HL-60/S4 treated with phorbol 12-myristate 13-acetate at 8.2 ng/mL for 4 days and 3 days (cell line): Measurements from ENCODE around the gene CCM2.
"Not testable (repeated sequence)": the region's sequence is repeated elsewhere in the genome, so short reads cannot be mapped to it uniquely, and the experiment has no call there.

Experiments
- in situ Hi-C: fragments of 300-500 bp; cut with MboI; formaldehyde crosslinking; loops from 2 replicates; pipeline ENCODE4 v1.15.0; 2022; ENCODE audit warnings: low sequenced_read_pairs

CCM2 gene

DNA sequence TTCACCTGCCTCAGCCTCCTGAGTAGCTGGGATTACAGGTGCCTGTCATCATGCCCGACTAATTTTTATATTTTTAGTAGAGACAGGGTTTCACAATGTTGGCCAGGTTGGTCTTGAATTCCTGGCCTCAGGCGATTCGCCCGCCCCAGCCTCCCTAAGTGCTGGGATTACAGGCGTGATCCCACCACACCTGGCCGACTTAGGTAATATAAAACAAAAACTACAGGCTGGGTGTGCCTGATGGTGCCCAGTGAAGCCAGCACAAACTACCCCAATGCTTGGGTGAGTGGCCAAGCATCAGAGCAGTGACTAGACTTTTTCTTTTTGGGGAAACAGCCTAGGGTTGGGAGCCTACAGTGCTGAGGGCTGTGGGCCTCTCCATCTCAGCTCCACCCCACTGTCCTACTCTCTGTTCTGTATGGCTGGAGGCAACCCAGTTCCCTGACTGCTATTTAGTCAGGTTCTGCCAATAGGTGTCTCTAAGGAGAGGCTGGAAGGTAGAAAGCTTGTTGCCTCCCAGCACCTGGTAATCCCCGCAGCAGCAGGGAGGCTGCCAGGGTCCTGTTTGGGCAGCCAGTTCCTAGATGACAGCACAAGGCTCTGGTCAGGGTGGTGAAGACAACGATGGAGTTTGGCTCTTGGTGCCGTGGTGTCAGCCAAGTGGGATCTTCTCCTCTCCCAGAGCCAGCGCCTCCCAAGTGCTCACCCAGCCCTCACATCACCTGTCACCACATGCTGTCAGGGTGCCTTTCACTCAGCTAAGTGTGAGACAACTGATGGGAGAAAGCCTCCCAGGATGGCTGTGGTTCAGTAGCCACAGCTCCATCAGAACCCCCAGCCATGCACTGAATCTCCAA, 99.2 kb downstream of the CCM2 start:
- in situ Hi-C loops: no loop called here

DNA sequence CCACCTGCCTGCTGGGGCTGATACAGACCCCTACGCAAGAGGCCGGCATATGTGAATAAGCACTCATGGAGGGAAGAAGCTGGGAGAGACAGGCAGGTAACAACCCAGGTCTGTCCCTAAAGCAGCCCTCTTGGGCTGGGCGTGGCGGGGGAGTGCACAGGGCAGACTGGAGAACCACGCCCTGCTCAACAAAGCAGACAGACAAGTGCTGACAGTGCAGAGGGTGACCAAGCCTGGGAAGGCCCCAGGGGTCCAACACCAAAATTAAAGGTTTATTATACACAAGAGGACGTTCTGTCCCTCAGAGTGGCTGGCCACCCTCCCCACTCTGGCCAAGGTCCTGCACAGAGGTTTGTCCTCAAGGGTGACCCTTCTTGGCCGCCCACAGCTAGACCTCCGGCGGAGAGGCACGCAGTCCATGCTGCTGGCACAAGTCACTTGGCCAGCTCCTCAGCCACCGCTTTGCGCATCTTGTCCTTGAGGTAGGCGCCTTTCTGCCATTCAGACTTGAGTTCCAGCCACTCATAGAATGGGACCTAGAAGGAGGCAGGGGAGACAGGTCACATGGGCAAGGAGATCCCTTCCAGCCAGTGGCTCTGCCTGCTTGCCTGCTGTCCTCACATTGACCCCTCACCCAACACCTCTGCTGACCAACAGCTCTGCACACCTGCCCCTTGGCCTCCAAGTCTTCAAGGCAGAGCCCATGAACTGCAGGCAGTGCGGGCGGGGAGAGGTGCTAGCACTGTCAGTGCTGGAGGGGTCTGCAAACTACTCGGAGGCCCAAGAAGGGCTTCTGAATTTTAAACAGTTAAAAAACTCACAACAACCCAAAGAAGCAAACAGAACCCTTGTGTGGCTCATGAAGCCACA, 100.1 kb downstream of the CCM2 start:
- in situ Hi-C loops: no loop called here

DNA sequence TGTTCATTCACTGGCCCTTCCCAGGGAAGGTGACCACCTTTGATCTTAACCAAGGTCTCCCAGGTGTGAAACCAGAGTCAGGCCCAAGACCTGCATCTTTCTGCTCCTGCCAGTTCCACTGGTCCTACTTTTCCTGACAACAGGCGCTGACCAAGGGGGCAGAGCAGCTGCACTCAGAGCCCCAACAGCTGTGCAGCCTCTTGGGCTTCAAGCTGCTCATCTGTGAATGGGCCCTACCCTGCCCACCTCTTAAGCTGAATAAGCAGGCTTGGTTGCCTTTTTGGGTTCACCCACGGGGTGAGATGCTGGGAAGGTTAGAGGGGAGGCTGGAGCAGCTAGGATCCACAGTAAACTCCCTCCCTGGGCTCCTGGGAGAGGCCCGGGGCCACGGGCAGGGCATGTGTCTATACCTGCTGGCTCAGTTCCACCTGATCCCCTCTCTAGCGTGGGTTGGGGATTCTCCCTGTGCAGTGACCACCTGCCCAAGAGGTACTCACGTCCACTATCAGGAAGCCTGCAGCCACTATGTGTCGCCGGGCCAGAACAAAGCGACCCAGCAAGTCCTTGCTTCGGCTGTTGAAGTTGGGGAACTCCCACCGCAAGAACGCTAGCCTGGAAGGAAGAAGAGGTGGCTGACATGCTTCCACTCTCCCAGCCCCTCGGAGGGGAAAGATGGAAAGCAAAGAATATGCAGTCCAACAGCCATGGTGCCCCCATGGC, 100.9 kb downstream of the CCM2 start:
- in situ Hi-C loops: no loop called here

DNA sequence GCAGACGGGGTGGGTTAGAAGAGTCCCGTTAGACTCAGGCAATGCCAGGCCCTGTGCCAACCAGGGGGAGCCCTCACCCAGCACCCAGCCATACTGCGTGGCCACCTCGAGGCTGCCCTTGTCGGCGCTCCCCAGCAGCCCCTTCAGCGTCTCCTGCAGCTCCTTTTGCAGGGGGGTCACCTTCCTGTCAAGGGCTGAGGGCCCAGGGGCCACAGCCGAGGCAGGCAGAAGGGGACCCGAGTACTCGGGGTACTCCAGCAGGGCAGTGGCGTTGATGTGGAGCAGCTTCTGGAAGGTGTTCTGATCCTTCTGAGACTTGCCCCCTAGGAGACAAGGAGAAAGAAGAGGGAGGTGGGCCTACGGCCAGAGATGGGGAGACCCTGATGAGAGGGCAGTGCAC, 101.7 kb downstream of the CCM2 start:
- in situ Hi-C loops: no loop called here

DNA sequence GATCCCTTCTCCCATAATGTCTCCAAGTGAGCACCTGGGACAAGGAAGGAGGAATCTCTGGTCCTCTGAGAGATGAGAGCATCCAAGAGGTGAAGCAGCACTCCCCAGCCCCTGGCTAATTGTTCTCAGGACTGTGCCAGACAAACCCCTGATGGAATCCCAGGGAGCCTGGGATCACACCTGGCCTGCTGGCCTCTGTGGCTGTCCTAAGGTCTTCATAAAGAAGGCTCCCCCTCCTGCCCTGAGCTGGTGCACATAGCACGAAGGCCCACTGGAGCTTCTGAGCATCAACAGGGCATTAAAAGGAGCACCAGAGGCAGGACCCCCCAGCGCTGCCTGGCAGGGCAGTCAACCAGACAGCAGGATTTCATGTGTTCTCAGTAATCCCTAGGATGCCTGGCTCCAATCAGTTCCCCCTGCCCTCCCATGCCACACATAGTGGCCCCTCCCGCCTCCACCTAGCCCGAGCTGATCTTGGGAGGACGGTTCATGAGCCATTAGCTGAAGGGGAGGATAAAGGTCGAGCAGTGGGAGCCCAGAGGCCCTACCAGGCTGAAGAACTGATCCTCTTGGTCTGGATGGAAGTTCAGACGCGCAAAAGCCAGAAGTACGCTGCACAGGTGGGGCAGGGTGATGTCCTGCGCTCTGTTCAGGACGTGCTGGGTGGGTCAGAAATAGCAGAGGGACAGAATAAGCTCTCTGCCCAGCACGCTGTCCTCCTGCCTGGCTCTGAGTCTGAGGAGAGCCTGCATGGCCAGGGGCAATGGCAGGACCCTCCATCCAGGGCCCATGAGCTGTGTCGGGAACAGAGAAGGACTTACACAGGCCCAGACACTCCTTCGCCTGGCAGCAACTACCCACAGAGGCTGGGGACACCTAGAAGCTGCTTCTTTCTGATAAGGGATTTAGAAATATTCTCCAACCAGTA, 103.0 kb downstream of the CCM2 start:
- in situ Hi-C loops: no loop called here

DNA sequence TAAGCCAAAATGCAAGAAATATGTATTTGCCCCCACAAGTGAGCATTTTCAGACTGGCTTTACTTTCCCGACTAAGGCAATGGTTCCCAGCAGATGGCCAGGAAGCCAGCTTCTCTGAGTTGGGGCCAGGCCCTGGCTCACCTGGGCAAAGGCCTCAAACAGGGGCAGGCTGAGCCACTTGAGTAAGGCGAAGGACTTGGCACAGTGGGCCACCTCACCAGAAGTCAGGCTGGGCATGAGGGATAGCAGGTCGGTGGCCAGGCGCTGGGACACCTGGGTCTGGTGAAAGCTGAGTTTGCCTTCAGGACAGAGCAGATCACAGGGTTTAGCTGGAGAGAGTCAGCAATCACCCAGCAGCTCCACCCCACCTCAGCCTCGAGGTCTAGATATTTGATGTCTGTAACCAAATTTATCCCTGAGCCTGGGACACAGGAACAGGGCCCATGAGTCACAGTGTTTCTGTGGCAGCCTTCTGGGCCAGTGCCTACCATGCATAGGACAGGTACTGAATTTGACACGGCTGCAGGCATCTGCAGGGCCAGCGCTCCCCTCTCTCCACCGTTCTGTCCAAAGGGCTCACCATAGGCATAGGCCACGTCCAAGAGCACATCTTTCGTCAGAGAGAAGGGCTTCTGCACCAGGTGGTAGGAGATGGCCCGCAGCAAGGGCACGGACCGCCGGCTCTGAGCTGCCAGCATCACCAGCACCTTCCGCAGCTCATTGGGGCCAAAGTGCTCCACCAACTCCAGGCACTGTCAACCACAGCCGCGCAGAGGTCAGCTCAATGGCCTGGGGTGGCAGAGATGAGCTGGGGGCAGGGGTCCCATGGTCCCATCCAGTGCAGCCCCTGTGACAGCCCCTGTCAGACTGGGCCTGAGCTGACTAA, 104.2 kb downstream of the CCM2 start:
- in situ Hi-C loops: no loop called here

DNA sequence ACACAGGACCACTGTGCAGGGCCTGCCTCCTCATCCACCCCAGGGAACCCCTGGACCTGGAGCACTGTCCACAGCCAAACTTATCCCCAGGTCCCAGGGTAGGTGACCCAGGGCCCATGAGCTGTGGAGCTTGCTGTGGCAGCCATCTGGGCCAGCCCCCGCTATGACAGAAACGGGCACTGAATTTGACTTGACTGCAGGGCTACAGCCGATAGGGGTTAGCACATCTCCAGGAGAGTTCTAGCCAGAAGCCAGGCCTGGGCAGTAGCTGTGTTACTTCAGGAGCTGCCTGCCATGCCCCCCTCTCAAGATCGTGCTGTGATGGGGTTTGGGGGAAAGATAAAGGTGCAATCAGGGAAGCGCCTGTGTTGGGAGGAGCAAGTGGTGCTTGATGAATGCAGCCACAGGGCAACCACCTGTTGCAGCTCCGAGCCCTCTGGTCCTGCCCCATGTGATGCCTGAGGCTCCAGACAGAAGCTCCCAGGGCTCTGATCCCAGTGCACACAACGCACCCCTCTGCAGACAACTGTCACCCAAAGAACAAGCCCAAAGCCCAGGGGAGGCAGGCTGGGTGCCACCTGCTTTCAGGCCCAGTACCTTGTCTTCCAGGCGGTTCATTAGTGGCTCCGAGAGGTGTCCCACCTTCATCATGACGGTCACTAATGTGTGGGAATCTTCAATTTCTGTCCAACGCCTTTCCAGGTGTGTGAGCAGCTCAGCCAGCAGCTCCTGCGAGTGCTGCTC, 105.0 kb downstream of the CCM2 start:
- in situ Hi-C loops: no loop called here

DNA sequence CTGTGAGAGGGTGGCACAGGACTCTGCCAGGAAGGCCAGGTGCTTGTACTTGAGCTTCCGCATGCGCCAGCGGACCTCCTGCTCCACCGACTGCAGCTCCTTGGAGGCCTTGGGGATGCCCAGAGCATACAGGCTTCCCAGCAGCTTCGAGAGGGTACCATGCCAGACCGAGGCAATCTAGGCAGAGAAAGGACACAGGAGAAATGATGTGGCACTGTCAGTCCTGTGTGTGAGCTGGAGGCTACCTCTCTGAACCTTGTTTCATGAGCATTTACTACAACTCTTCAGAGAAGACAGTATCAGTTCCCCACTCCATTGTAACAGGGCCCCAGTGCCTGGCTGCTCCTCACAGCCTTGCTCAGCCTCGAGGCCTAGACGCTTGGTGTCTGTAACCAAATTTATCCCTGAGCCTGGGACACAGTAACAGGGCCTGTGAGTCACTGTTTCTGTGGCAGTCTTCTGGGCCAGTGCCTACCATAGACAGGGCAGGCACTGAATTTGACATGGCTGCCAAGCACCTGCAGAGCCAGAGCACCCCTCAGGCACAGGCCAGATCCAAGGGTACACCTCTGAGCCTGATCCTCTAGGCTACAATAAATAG, 105.7 kb downstream of the CCM2 start:
- in situ Hi-C loops: no loop called here

DNA sequence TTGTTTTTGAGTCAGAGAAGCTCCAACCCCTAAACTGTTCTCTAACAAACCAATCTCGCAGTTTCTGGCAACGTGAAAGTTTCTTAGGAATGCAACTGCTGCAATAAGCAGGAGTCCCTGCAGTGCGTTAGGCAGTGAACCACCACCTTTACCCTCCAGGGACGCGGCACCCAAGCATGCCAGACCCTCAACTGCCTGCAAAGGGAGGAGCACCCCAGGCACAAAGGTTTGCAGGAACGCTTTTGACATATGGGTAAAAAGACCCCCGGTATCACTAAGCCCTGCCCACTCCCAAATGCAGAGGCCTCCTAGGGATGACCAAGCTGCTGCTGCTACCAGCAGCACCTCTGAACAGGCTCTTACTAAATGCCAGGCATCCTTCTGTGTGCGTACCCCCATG, 106.8 kb downstream of the CCM2 start:
- in situ Hi-C loops: no loop called here

DNA sequence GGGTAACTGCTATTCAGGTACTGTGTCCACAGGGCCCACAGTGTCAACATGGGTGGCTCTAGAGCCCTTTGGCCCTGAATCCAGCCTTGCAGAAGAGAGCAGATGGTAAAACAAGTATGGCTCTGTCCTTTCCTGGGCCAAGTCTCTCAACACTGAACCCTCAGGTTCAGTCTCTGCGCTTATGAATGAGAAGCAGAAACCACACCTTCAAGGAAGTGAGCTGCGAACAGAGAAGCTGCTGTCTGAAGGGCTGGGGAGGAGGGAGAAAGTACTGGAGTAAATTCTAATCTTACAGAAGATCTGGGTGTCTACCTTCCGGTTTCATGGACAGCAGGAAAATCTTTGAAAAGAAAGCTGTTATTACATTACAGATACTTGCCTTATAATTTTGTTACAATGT, 107.4 kb downstream of the CCM2 start:
- in situ Hi-C loops: no loop called here

DNA sequence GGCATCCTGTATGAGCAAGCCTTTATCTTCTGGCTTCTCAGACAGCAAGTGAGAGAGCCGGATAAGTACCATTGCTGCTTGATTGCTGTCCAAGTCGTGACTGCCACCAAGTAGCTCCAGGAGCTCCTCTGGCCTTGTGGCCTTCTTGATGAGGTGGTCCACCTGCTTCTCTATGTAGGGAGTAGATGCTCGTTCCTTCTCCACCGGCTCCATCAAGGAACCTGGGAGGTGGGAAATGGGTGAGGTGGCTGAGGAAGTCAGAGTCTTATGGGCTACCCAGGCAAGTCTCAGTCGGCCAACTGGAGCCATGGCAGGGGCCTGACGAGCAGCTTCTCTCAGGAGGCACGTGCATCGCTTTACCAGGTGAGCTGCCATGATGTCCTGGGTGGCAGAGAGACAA, 108.9 kb downstream of the CCM2 start:
- in situ Hi-C loops: no loop called here

DNA sequence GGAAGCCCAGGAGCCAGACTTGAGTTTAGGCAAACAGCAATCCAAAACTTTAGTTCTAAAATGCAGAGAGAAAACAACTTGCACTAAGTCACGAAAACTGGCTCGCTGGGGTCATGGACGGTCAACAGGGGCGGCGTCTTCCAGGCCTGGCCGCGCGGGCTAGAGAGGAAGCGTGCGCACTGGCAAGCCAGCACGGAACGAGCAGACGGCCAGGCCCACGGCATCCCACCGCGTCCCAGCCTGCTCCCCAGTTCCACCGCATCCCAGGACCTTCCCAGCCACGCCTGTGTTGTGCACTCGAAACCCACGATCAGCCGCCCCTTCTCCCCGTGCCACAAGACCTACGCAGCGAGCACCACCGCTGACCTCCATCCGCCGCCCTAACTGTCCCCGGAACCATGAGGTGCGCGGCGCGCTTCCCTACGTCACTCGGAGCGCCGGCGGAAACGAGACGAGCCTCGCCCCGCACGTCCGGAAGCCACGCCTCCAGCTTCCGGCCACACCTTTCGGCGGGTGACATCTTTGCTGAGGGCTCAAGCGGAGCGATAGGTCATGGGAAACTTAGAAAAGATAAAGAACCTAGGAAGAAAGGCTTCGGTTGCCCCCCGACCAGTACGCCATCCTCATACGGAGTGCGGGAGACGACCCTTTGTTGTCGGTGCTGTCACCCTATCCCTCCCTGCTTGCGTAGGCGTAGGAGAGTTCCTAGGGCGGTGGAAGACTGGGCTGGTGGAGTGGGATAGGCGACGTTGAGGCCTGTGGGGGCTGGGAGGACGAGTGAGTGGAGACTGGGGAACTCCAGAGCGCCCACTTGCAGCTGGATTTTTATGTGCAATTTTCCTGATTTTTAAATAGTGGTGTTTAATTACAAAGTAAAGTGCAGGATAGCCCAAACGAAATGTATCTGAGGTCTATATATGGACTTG, 111.6 kb downstream of the CCM2 start, which contains the start of gene TBRG4:
TSS of gene TBRG4 (minus strand) at position 400 of the 926 bp plus-strand sequence. CDS start 2,460 bp downstream, outside the sequence.
- in situ Hi-C loops: no loop called here

DNA sequence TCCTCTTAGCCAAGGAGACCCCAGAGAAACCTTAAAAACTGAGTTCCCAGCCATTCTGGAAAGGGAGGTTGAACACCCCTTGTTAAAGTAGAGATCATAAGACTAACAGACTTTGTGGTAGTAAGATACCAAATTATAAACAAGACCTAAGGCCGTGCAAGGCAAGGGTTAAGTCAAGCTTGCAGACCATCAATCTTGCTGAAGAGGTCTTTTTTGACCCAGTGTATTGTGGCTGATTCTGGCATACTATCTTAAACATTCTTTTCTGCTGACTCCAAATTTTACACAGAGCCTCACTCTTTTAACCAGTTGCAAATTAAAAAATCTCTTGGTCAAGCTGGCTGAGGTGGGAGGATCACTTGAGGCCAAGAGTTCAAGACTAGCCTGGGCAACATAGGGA, 112.6 kb downstream of the CCM2 start:
- in situ Hi-C loops: no loop called here

DNA sequence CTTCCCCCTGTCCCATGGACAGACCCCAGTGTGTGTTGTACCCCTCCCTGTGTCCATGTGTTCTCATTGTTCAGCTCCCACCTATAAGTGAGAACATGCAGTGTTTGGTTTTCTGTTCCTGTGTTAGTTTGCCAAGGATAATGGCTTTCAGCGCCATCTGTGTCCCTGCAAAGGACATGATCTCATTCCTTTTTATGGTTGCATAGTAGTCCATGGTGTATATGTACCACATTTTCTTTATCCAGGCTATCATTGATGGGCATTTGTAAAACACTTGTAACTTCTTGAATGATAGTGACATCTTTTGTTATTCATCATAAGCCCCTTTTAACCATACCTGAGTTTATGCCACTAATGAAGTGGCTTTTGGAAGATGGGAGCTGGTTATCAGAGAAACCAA, 114.3 kb downstream of the CCM2 start:
- in situ Hi-C loops: not testable (repeated sequence)

DNA sequence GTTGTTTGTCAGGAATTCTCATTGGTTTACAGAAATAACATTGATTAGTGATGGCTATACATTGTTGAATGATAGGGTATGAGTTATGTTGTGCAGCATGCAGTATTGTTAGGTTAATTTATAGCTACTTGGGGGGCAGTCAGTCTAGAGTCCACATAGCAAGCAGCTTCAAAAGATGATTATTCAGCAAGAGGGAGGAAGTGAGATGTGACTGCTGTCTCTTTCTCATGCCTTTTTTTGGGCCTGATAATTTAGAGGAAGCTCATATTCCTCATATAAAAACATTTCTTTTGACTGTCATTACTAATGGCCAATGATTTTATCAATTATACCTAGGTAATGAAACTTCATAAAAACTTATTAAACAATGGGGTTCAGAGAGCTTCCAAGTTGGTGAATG, 114.9 kb downstream of the CCM2 start:
- in situ Hi-C loops: no loop called here

DNA sequence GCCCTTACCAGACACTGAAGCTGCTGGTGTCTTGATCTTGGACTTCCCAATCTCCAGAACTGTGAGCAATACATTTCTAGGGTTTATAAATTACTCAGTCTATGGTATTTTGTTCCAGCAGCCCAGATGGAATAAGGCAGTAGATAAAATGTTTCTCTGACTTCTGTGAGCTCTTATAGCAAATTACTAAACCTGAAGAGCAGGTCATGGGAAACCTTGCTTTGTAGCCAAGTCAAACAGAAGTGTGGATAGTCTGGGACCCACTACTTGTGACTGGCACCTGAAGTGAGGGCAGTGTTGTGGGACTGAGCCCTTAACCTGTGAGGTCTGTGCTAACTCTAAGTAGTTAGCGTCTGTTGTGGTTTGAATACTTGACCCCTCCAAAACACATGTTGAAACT, 116.0 kb downstream of the CCM2 start:
- in situ Hi-C loops: no loop called here

DNA sequence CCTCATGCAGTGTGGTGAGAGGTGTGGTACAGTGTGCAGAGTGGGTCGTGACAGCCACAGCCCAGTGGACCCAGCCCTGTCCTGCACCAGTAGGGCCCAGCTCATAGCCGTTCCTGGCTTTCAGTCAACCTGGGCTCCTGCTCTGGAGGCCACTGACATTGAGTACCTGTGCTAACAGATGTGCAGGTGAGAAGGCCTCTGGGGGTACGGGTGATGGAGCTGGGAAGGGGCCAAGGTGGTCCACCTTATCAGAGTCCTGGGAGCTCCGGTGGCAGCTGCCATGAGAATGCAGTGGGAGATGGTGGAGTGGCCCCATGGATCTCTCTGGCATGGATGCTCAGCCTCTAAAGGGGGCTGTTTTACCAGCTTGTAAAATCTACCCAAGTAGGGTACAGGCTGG, 117.6 kb downstream of the CCM2 start:
- in situ Hi-C loops: no loop called here
